Hepatocyte (in vitro differentiated cells): ENCODE results near the gene BLOC1S3. TPM values are rescaled to one million over a fixed set of nuclear protein-coding genes. Genes with fewer than 3 reads are reported as not detected.

ENCODE experiments used
- DNase-seq: peaks from one replicate; pipeline ENCODE4 v3.0.0-alpha.2; 2016; ENCODE audit warnings: low spot score
- H2AFZ ChIP-seq: fragments of 200-600 bp; sonication (generic); 2 replicates; pipeline ENCODE4 v1.6.0; 2016; ENCODE audit warnings: antibody characterized with exemption, mild to moderate bottlenecking
- H3K27ac ChIP-seq: fragments of 200-600 bp; sonication (generic); 2 replicates; pipeline ENCODE4 v1.5.1; 2016; ENCODE audit warnings: mild to moderate bottlenecking
- H3K27me3 ChIP-seq: fragments of 200-600 bp; sonication (generic); 2 replicates; pipeline ENCODE4 v1.6.1; 2016
- H3K36me3 ChIP-seq: fragments of 200-600 bp; sonication (generic); replicated peaks from 2 replicates; pipeline ENCODE4 v1.5.1; 2016; ENCODE audit warnings: low read depth; ENCODE audit not compliant: insufficient read depth
- H3K4me1 ChIP-seq: fragments of 200-600 bp; sonication (generic); 2 replicates; pipeline ENCODE4 v1.5.1; 2016; ENCODE audit warnings: mild to moderate bottlenecking, moderate library complexity; ENCODE audit not compliant: insufficient read depth
- H3K4me2 ChIP-seq: fragments of 200-600 bp; sonication (generic); 2 replicates; pipeline ENCODE4 v1.6.0; 2016
- H3K4me3 ChIP-seq: fragments of 200-600 bp; sonication (generic); 2 replicates; pipeline ENCODE4 v1.5.1; 2016; ENCODE audit warnings: mild to moderate bottlenecking
- H3K79me2 ChIP-seq: fragments of 200-600 bp; sonication (generic); 2 replicates; pipeline ENCODE4 v1.6.0; 2017; ENCODE audit warnings: mild to moderate bottlenecking
- H3K9me2 ChIP-seq: fragments of 200-600 bp; sonication (generic); replicated peaks from 2 replicates; pipeline ENCODE4 v1.6.0; 2017; ENCODE audit warnings: mild to moderate bottlenecking; ENCODE audit not compliant: insufficient read depth
- H3K9me3 ChIP-seq: fragments of 200-600 bp; sonication (generic); 2 replicates; pipeline ENCODE4 v1.5.1; 2016; ENCODE audit warnings: low read depth, mild to moderate bottlenecking
- H4K20me1 ChIP-seq: fragments of 200-600 bp; sonication (generic); 2 replicates; pipeline ENCODE4 v1.6.0; 2016; ENCODE audit warnings: mild to moderate bottlenecking; ENCODE audit not compliant: insufficient read depth, poor library complexity, severe bottlenecking
- CTCF ChIP-seq: fragments of 200-600 bp; sonication (generic); IDR thresholded peaks from 2 replicates; pipeline ENCODE4 v1.5.1; 2016; ENCODE audit warnings: antibody characterized with exemption, mild to moderate bottlenecking; ENCODE audit not compliant: poor library complexity
- EZH2 ChIP-seq: fragments of 200-600 bp; sonication (generic); IDR thresholded peaks from 2 replicates; pipeline ENCODE4 v1.6.1; 2016; ENCODE audit warnings: antibody characterized with exemption, mild to moderate bottlenecking, borderline replicate concordance
- EZH2phosphoT487 ChIP-seq: fragments of 200-600 bp; sonication (generic); IDR thresholded peaks from one replicate; pipeline ENCODE4 v1.6.1; 2018; ENCODE audit warnings: antibody characterized with exemption, mild to moderate bottlenecking, low read depth, moderate library complexity; ENCODE audit not compliant: unreplicated experiment, severe bottlenecking
- WGBS: methylation state at CpG from one replicate; pipeline ENCODE4 v1.1.6; 2016; ENCODE audit warnings: low lambda C conversion rate; ENCODE audit errors: missing lambda C conversion rate; 5-methylcytosine and 5-hydroxymethylcytosine counted together
- polyA plus RNA-seq: library from polyadenylated mRNA; unstranded; fragments of >200 nt; fragmentation: Nextera tagmentation; extraction: Ambion mirVana; gene quantifications from 2 replicates; pipeline ENCODE4 v1.2.1, GENCODE V29; 2016
- total RNA-seq: library from RNA; depleted of rRNA; stranded (reverse); fragments of >200 nt; gene quantifications from 2 replicates; pipeline ENCODE4 v1.2.3, GENCODE V29; 2014

The BLOC1S3 gene
- total and polyA plus RNA-seq, 2 experiments from 2014 or later, result 8.4 to 17.1 TPM

GRCh38 chr19:45139286-45140143 lies 39.1 kb upstream of the BLOC1S3 start:
- WGBS, result 96% methylated on average over 24 of the region's 24 CpGs
- Histone ChIP-seq H3K4me1 (peaks cover 3% of the 10 kb centered on the region), H3K36me3 (no peaks in the 10 kb centered on the region), H3K4me3 (no peak overlapping the region), H3K27ac (no peak overlapping the region), H4K20me1 (peaks cover 16% of the 10 kb centered on the region), H3K27me3 (no peaks in the 10 kb centered on the region), H3K9me2 (no peaks in the 10 kb centered on the region), H3K4me2 (no peak overlapping the region), H3K79me2 (peaks cover 39% of the 10 kb centered on the region), H3K9me3 (no peaks in the 10 kb centered on the region), H2AFZ (no peak overlapping the region)
- TF ChIP-seq EZH2, result no peak
- no peak for DNase-seq

DNA sequence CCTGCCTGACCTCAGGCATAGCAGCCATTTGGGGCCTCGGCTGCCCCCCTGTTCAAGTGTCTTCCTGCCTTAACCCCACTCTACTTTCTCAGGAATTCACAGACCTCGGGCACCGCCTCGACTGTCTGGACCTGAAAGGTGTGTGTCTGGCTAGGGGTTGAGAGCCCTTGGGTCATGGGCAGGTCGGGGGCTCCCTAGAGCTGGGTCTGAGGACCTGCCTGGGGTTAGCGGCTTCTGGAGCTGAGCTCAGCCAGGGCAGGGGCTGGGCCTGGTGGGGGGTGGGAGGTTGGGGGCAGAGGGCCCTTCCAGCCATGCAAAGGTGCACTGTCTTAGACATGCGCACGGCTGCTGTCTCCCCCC lies 38.5 kb upstream of the BLOC1S3 start:
- Histone ChIP-seq H3K36me3 (no peaks in the 10 kb centered on the region), H3K27me3 (no peaks in the 10 kb centered on the region), H4K20me1 (peaks cover 16% of the 10 kb centered on the region), H3K9me2 (no peaks in the 10 kb centered on the region), H3K27ac (no peak overlapping the region), H3K4me3 (no peak overlapping the region), H3K9me3 (no peaks in the 10 kb centered on the region), H3K4me1 (peaks cover 3% of the 10 kb centered on the region), H3K79me2 (peaks cover 39% of the 10 kb centered on the region), H3K4me2 (no peak overlapping the region), H2AFZ (no peak overlapping the region)
- DNase-seq, result no peak
- 82% methylated on average over 8 of the region's 8 CpGs for WGBS
- TF ChIP-seq EZH2phosphoT487 (no peak), EZH2 (no peak)

DNA sequence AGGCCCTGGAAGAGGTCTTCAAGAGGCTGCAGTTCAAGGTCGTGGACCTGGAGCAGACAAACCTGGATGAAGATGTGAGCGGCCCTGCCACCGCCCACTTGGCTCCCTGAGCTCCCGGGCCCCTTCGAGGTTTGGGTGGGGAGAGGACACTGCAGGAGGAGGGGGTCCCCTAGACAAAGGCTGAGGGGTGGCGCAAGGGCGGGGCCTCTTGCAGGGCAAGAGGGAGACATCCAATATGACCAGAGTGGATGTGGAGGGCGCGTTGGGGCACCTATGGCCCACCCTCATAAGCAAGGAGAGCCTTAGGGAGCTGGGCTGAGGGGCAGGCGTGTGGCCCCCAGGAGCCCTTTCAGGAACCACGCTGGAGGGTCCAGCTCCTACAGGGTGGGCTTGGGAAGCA lies 38.1 kb upstream of the BLOC1S3 start:
- WGBS, result 93% methylated on average over 11 of the region's 11 CpGs
- no peak overlapping the region for H2AFZ ChIP-seq
- peaks cover 16% of the 10 kb centered on the region for H4K20me1 ChIP-seq

GRCh38 chr19:45141203-45141900 lies 37.2 kb upstream of the BLOC1S3 start:
- WGBS, result 98% methylated on average over 23 of the region's 28 CpGs
- no peaks in the 10 kb centered on the region for H3K9me3 ChIP-seq

More for the DNA sequence above, 38.1 kb upstream of the BLOC1S3 start:
- Histone ChIP-seq H3K9me2 (no peaks in the 10 kb centered on the region), H3K79me2 (peaks cover 37% of the 10 kb centered on the region), H3K27ac (no peak overlapping the region), H3K9me3 (no peaks in the 10 kb centered on the region), H3K4me1 (peaks cover 3% of the 10 kb centered on the region), H3K36me3 (no peaks in the 10 kb centered on the region), H3K27me3 (no peaks in the 10 kb centered on the region), H3K4me3 (no peak overlapping the region), H3K4me2 (no peak overlapping the region)
- DNase-seq, result no peak
- TF ChIP-seq EZH2phosphoT487, result no peak

More at GRCh38 chr19:45141203-45141900, 37.2 kb upstream of the BLOC1S3 start:
- DNase-seq, result no peak
- H3K27me3 ChIP-seq, result no peaks in the 10 kb centered on the region
- peaks cover 3% of the 10 kb centered on the region for H3K4me1 ChIP-seq
- H3K36me3 ChIP-seq, result no peaks in the 10 kb centered on the region
- TF ChIP-seq EZH2, result no peak
- no peak for TF ChIP-seq EZH2phosphoT487
- TF ChIP-seq CTCF, result no peak
- peaks cover 16% of the 10 kb centered on the region for H4K20me1 ChIP-seq
- H3K9me2 ChIP-seq, result no peaks in the 10 kb centered on the region
- no peak overlapping the region for H3K27ac ChIP-seq
- no peak overlapping the region for H3K4me3 ChIP-seq
- H3K79me2 ChIP-seq, result peaks cover 28% of the 10 kb centered on the region
- H3K4me2 ChIP-seq, result no peak overlapping the region
- H2AFZ ChIP-seq, result no peak overlapping the region
